ENCODE results near the gene S100A1.

Gene S100A1

DNA sequence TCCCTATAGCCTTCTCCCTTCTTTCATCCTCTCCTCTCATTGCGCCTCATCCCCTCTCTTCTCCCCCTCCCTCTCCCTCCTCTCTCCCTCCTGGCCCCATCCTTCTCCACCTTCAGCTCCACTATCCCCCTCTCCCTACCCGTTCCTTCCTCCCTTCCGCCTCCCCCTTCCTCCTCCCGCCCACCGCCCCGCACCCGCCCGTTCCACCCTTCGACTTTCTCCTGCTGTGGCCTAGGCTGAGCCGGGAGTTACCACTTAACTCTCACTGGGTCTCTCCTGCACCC lies 51.8 kb downstream of the S100A1 start:
- Histone ChIP-seq H3K79me1 (replicated peaks; ENCODE audit: low read length, poor library complexity, severe bottlenecking) (no peaks in the 10 kb centered on the region), H3K9me3 (ENCODE audit: control insufficient read depth, low read length) (no peaks in the 10 kb centered on the region), H2BK15ac (ENCODE audit: low read depth, poor library complexity, severe bottlenecking) (no peak overlapping the region), H3K9ac (ENCODE audit: low read length) (peak overlapping the region; percentile 76), H3K36me3 (ENCODE audit: control insufficient read depth in 1 of 2, insufficient read depth in 2 of 2, low read depth in 1 of 2, low read length in 2 of 2) (peaks cover 6 to 16% of the 10 kb centered on the region in 2 experiments), H3K23ac (ENCODE audit: low read length in 2 of 2) (no peak overlapping the region), H4K8ac (ENCODE audit: low read length) (no peak overlapping the region), H2BK120ac (ENCODE audit: low read depth, low read length) (no peak overlapping the region), H2BK12ac (ENCODE audit: low read length in 2 of 2) (no peak overlapping the region), H3K27ac (ENCODE audit: low read length, poor library complexity, severe bottlenecking) (no peak overlapping the region), H3K4me1 (ENCODE audit: control insufficient read depth, insufficient read depth, low read depth, low read length) (peaks cover 20% of the 10 kb centered on the region), H2AK5ac (ENCODE audit: low read length, severe bottlenecking) (no peak overlapping the region), H4K91ac (ENCODE audit: low read length) (no peak overlapping the region), H3K4ac (ENCODE audit: low read depth in 1 of 2, low read length in 2 of 2) (no peak overlapping the region), H3K14ac (ENCODE audit: low read length in 2 of 2) (no peak overlapping the region), H2AFZ (ENCODE audit: low read depth, low read length) (no peak overlapping the region), H3K4me2 (ENCODE audit: low read length, poor library complexity, severe bottlenecking) (no peak overlapping the region), H3K4me3 (ENCODE audit: insufficient read depth in 1 of 2, low read depth in 1 of 2, low read length in 2 of 2) (peak overlapping the region in 1 of 2 experiments; percentile 80), H2BK5ac (ENCODE audit: low read depth, low read length, poor library complexity, severe bottlenecking) (no peak overlapping the region), H3K18ac (ENCODE audit: low read depth in 1 of 2, low read length in 2 of 2) (no peak overlapping the region), H3K27me3 (ENCODE audit: control insufficient read depth in 1 of 2, insufficient read depth in 1 of 2, low read length in 2 of 2) (peaks cover 7 to 43% of the 10 kb centered on the region in 2 experiments)
- 10% methylated on average over 10 of the region's 10 CpGs for WGBS
- no peak for DNase-seq
